ENCODE results near the gene LZIC. TPM values are rescaled to one million over a fixed set of nuclear protein-coding genes. Genes with fewer than 3 reads are reported as not detected.

The LZIC gene
- total and polyA plus RNA-seq, 9 of the 15 experiments (the other 6 are each of a cell fraction or from before 2014, with no cell fraction given) = 32.9 to 109 (median 61.7) TPM

- TF ChIP-seq ZBTB33 (CRISPR knock-in tag; IDR thresholded peaks at IDR 0.05) = no peak
Observed at GRCh38 chr1:9992910-9993309, 49.7 kb upstream of the LZIC start (continued).

GRCh38 chr1:9990944-9991343 is 47.8 kb upstream of the LZIC start:
- H3K4me3 ChIP-seq = no peak overlapping the region
- 15% methylated on average over 2 of the region's 2 CpGs for WGBS (ENCODE audit: insufficient coverage, low coverage, missing lambda C conversion rate)
- H3K9ac ChIP-seq (ENCODE audit: insufficient read depth in 1 of 2, low read depth in 2 of 2, low read length in 2 of 2) = no peak overlapping the region
- FAIRE-seq = no peak
- no peaks in the 10 kb centered on the region for H3K79me2 ChIP-seq (ENCODE audit: control insufficient read depth, insufficient read depth, low read length)
- in situ Hi-C loops (cut with MboI) (no loop called here), intact Hi-C loops (cut with micrococcal nuclease) (no loop called here)
- H3K27ac ChIP-seq (ENCODE audit: extremely low read depth, low read depth, low read length) = no peak overlapping the region
- POLR2A ChIA-PET = interaction anchor here (0.6 to 2.2 kb wide), 5 partner anchors 10 to 396 kb away, joined by 3 to 11 read pairs (median 3); no protein-coding TSS in a partner anchor
- no peaks in the 10 kb centered on the region for H4K20me1 ChIP-seq (replicated peaks; ENCODE audit: control insufficient read depth, insufficient read depth, low read length)
- H3K9me3 ChIP-seq (replicated peaks; ENCODE audit: control insufficient read depth, insufficient read depth, low read depth, low read length) = no peaks in the 10 kb centered on the region
- H3K4me1 ChIP-seq (replicated peaks in 1 of 2; ENCODE audit: control insufficient read depth in 2 of 2, insufficient read depth in 2 of 2, low read length in 2 of 2) = no peaks in the 10 kb centered on the region
- ATAC-seq = no peak
- H3K4me2 ChIP-seq (ENCODE audit: insufficient read depth, low read length) = no peak overlapping the region
- no peak overlapping the region for H2AFZ ChIP-seq (ENCODE audit: low read depth, low read length)
- H3K27me3 ChIP-seq (ENCODE audit: control insufficient read depth in 2 of 2, insufficient read depth in 2 of 2, low read length in 2 of 2) = peaks cover 6 to 12% of the 10 kb centered on the region in 2 experiments; a peak in 4 of 5 replicates
- CTCF ChIA-PET (ENCODE audit: low intra/inter-chr PET ratio) = no interaction called here
- DNase-seq (ENCODE audit: extremely low read depth in 1 of 4, low spot score in 3 of 4) = no peak
- H3K9me1 ChIP-seq (ENCODE audit: control insufficient read depth, insufficient read depth, low read length) = no peaks in the 10 kb centered on the region
- H3K36me3 ChIP-seq (ENCODE audit: control insufficient read depth, insufficient read depth, low read length) = no peaks in the 10 kb centered on the region
- no TSS peak for BruUV-seq (replicated peaks)
- TF ChIP-seq ZNF592 (IDR thresholded peaks at IDR 0.05) (no peak), IRF1 (CRISPR knock-in tag; IDR thresholded peaks at IDR 0.05; ENCODE audit: borderline replicate concordance) (no peak), E4F1 (CRISPR knock-in tag; IDR thresholded peaks at IDR 0.05; ENCODE audit: borderline replicate concordance) (no peak), MCM2 (IDR thresholded peaks at IDR 0.05; ENCODE audit: low read depth) (no peak), STAT5B (CRISPR knock-in tag; IDR thresholded peaks at IDR 0.05) (no peak), EHMT2 (IDR thresholded peaks at IDR 0.05) (no peak), SAFB (IDR thresholded peaks at IDR 0.05; ENCODE audit: borderline replicate concordance, low read depth, low read length) (no peak), ZNF212 (CRISPR knock-in tag; IDR thresholded peaks at IDR 0.05) (no peak), COPS2 (conservative IDR thresholded peaks at IDR 0.05) (no peak)

Measured in K562 (cell line).